ENCODE data around the gene CREB3L2. TPM values are rescaled to one million over a fixed set of nuclear protein-coding genes. Genes with fewer than 3 reads are reported as not detected.
"Not testable (repeated sequence)": the region's sequence is repeated elsewhere in the genome, so short reads cannot be mapped to it uniquely, and the experiment has no call there.

Gene CREB3L2
- polyA plus RNA-seq, 3 donors = 45.9 to 50.9 (median 46.1) TPM

DNA sequence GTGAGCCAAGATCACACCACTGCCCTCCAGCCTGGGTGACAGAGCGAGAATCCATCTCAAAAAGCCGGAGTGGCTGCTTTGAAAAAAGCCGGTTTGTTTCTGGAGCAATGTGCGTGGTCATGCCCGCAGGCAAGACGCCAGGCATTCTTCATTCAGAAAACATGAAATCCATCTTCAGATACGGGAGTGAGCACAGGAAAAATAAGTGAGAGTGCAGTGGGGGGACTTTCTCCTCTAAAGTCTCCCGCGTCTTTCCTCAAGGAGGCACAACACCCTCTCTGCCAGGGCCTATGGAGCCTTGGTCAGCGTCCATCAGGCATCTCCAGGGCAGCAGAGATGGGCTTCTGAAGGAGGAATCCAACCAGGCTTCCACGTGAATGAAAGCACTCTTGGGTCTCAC, 92.8 kb downstream of the CREB3L2 start:
- DNase-seq (ENCODE audit: low read depth in 3 of 3, low spot score in 2 of 3) = no peak

DNA sequence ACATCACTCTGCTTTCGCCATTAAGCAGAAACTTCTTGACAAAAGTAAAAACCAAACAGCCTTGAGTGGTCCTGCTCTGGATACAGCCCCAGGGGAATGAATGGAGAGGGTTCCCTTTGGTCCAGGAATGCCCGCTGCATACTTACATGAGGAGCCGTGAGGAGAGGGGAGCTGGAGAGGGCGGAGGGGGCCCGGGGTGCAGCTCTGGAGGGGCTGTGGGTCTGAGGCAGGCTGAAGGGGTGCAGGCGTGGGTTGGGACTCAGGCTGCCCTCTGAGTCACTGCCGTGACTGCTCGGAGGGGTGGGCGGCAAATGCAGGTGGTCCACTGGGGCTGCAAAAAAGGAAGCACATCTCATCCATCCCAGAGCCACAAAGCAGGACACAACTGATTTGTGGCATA, 93.8 kb downstream of the CREB3L2 start:
- no peak for DNase-seq (ENCODE audit: low read depth in 3 of 3, low spot score in 2 of 3)

DNA sequence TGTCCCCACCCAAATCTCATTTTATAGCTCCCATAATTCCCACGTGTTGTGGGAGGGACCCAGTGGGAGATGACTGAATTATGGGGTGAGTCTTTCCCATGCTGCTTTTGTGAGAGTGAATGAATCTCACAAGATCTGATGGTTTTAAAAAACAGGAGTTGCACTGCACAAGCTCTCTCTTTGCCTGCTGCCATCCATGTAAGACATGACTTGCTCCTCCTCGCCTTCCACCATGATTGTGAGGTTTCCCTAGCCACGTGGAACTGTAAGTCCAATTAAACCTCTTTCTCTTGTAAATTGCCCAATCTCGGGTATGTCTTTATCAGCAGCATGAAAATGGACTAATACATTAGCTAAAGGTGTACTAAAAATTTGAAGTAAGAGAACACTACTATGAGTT, 95.2 kb downstream of the CREB3L2 start:
- DNase-seq (ENCODE audit: low read depth in 3 of 3, low spot score in 2 of 3) = not testable (repeated sequence)

DNA sequence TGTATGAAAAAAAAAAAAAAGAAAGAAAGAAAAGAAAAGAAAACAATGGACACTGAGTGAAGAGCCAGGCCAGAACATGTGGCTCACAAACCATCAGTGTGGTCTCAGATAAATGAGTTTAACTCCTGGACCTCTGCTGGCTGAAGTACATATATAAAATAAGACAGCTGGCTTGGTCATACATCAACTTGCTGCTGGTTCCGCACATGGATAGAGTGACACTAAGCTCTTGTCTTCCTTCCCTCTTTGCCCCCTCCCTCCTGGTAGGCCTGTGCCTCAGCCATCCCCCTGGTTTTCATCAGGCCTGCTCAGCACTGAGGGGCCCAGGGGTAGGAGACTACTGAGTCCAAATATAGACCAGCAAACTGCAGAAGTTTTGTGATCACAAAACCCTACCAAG, 97.1 kb downstream of the CREB3L2 start:
- no peak for DNase-seq (ENCODE audit: low read depth in 3 of 3, low spot score in 2 of 3)

DNA sequence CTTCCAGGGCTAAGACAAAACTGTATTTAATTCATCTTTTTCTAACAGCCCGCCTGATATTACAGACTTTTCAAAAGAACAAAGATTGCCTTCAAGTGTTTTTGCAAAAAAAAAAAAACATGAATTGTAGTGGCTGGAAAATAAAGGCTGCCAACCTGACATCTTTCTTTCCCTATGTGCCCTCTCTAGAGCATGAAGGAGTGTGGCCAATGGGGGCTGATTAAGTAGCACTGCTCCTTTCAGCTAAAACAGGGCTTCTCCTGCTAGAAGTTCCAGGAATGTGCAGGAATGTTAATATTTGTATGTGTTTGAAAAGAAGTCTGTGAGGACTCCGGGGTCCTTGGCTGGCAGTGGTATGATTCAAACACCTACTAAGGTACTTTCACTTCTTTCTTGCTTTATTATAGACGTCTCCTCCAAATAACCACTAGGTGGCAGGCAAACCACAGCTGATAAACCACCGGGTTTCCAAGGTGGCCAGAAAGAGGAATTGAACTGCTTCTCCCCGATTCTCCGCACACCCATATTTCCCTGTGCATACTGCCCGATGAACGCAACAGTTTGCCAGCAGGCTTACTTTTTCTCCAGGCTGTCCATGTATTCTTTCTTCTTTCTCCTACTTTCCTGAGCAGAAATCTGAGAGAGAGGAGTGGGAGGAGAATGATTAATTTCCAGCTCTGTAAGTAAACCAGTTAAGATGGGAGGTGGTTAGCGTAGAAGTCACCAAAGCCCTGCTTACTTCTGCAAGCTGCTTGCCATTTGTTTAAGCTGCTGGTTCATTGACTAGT, 98.3 kb downstream of the CREB3L2 start:
- peak in 1 of 3 donors; percentile 60 for DNase-seq (ENCODE audit: low read depth in 3 of 3, low spot score in 2 of 3)

DNA sequence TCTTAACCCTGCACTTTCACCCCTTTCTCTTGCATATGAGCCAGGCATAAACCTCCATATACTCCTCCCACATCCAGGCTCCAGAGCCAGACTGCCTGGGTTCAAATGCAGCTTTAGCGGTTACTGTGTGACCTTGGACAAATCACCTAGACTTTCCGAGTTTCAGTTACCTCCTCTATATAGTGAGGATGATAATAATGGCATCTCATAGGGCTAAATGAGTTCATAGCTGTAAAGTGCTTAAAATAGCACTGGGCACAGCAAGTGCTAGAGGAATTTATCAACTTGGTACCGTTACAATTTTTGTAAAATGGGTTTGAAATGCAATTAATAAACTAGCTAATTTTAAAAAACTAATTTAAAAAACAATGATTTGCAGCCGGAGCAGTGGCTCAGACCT, 101.7 kb downstream of the CREB3L2 start:
- no peak for DNase-seq (ENCODE audit: low read depth in 3 of 3, low spot score in 2 of 3)

DNA sequence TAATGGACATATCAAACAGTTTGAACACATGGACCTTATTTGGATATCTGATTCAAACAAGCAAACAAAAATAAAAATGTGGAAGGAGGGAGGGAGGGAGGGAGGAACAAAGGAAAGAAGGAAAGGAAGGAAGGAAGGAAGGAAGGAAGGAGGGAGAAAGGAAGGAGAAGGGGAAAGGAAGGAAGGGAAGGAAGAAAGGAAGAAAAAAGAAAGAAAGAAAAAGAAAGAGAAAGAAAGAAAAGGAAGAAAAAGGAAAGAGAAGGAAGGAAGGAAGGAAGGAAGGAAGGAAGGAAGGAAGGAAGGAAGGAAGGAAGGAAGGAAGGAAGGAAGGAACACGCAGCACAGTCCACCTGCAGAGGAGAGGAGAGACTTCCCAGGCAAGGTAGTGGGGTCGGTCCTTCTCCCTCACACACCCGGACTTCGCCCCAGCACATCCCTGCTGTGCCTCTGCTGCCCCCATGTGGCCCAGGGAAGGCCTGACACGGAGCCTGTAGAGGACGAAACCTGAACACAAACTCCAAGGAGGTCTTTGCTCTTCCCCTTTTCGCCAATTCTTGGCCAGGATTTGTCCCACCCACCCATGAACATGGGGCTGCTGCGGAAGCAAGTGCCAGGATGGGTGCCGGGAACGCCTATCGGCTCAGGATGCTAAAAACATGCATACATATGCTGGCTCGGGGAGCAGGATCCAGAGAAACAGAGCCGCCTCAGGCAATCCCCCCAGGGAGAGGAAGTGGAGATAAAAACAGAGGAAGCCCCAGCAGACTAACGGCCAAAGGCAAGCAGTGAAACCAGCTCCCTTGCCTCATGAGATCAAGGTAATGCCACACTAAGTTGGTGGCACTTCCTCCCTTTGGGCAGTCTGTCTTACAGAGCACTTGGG, 102.8 kb downstream of the CREB3L2 start:
- DNase-seq (ENCODE audit: low read depth in 3 of 3, low spot score in 2 of 3) = peak in 1 of 3 donors; percentile 67

DNA sequence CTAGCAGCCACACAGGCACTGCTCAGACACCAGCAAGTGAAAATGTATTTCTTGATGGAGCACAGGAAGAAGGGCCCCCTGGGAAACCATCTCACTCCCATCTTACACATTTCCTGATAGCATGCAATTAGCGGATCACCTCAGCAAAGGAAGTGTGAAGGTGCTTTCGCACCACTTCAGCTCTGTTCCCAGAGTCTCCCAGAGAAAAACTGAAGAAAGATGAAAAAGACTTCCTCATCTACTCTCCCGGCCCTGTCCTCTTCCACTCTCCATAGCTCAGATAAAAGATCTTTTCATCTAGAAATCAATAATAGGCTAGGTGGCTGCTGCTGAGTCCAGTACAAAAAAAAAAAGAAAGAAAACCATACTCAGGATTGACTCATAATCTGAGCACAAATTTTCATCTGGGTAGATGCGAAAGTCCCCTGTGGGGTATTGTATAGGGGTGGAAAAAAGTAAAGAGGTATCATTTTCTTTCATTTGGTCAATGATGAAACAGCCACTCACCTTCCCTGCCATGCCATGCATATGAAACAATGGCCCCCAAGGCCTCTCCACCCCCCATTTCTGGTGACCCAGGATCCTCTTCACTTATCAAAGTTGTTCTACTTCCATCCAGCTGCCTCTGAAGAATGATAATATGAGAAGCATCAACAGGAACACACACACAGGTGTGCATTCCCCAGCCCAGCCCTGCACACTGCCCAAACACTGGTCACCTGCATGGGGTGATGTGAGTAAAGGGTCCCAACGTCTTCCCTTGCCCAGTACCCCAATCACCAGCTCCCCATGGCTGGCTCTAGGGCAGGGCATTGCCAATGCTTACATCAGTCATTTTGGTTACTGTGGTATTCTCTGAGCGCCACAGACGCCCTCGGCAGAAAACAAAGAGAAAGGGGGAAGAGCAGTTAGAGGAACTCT, 106.3 kb downstream of the CREB3L2 start:
- no peak for DNase-seq (ENCODE audit: low read depth in 3 of 3, low spot score in 2 of 3)

DNA sequence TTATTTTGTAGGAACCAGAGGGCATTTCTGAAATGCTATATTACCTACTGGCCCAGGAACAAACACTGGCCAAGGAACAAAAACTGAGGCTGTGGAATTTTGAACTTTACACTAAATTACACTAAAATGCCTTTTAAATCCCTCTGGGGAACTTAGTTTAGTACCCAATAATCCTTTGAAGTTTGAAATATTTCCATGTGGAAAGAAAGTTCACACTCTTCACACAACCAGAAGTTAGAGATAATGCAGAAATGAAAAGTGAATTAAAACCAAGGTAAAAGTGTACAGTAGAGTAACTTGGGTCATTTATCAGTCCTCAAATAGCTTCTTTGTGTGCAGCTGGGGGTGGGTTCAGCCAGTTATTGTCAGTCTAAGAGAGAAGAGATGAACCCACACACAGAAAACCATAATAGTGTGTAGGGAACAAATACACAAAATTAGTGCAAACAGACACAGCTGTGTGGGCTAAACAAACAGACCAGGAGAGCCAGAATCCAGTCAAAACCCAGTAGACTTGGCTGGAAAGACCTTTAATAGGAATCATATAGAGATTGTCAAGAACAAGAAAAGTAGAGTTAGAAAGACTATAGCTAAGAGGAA, 108.6 kb downstream of the CREB3L2 start:
- DNase-seq (ENCODE audit: low read depth in 3 of 3, low spot score in 2 of 3) = no peak

DNA sequence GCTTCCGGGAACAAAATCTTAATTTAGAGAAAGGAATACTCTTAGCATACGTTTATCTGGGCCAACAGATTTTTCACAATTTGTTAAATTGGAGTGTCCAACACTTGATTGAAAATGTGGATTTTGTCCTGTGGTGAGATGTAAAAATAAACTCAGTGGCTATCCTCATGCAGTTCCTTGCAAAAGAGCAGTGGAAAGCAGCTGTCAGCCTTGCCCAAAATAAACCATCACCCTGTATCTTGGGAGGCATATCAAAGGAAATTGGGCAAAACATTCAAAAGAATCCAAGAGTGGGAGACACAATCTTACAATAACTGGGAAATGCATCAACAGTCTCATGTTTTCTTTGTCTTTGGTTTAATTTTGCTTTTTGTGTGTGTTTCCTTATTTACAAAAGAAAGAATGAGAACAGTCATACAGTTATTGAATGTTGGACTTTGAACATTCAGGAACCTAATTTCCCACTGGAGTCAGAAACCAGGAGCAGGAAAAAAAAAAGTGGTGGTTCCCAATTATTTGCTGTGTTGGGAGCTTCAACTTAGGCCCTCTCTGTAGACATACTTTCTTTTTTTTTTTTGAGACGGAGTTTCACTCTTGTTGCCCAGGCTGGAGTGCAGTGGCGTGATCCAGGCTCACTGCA, 110.8 kb downstream of the CREB3L2 start:
- DNase-seq (ENCODE audit: low read depth in 3 of 3, low spot score in 2 of 3) = no peak

DNA sequence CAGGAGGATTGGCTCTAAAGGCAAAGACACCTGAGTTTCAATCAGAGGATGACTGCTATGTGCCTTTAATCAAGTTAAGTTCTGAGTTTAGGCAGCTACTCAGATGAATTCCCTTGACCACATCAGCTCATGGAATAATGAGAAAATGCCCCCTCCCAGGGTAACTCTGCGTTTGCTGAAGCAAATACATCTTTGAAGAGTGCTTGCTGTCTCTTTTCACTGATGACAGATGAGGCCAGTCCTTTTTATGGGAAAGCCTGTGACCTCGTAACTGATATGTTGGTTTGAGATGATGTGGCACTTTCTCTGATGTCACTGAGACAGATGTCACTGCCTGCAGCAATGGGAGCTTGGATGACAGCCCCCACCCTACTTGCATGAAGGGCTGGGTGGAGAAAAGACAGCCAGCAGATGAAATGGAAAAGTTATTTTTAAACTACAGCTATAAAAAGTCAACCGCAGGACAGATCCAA, 111.4 kb downstream of the CREB3L2 start:
- DNase-seq (ENCODE audit: low read depth in 3 of 3, low spot score in 2 of 3) = no peak

DNA sequence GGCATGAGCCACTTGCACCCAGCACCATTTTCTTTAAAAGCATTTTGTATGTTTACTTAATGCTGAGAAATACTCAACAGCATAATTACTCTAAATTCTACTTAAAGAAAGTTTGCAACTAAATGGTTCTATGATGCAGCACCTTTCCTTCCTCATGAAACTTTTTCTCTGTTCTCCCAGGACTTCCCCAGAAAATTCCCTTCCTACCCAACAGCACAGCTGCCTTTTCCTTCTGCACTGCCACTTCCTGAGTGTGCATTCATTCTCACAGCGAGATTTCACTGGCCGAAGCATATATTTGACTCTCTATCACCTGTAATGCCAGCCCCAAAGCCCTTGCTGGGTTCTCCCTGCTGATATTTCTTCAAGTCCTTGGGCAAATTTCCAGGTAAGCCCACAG, 113.6 kb downstream of the CREB3L2 start:
- no peak for DNase-seq (ENCODE audit: low read depth in 3 of 3, low spot score in 2 of 3)

DNA sequence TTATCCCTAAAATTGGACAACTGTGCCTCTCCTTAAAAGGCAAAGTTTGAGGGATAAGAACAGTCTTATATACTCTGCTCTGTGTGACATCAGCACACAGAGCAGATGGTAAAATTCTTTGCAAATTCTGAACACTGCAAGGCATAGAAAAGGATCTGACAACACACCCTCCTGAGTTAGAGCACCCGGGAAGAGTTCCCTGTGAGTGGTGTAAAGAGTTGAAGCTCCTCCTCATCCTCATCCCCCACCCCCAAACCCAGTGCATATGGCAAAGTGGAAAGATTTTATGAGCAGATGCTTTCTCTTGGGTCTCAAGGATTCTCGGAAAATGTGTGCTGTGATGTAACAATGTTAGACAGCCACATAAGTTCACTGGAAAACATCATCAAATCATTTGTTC, 115.1 kb downstream of the CREB3L2 start:
- no peak for DNase-seq (ENCODE audit: low read depth in 3 of 3, low spot score in 2 of 3)

DNA sequence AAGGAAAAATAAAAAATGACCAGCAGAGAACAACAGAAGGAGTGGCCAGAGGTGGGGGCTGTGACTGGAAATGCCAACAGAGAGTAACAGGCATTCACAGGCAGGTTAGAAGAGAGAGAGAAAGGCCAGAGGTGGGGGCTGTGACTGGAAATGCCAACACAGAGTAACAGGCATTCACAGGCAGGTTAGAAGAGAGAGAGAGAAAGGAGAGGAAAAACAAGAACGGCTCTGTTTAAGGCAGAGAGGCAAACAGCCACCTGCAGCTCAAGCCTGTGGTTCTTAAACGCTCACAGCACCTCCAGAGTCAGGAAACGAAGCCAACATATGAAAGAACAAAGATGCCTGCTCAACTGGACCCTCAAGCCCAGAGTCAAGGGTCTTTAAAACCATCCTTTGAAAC, 115.6 kb downstream of the CREB3L2 start:
- DNase-seq (ENCODE audit: low read depth in 3 of 3, low spot score in 2 of 3) = no peak

DNA sequence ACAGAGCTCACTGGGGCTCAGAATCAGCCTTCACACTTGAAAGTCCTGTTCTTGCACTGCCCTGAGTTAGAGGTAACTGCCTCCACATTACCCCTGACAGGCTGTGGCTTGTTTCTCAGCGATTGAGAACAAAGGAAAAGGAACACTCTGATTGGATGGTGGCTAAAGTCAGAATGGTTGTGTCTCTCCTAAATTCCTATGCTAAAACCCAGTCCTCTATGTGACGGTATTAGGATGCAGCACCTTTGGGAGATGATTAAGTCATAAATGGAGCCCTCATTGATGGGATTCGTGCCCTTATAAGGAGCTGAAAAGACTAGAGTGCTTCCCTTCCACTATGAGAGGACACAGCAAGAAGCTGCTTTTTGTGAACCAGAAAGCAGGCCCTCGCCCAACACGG, 116.2 kb downstream of the CREB3L2 start:
- no peak for DNase-seq (ENCODE audit: low read depth in 3 of 3, low spot score in 2 of 3)

DNA sequence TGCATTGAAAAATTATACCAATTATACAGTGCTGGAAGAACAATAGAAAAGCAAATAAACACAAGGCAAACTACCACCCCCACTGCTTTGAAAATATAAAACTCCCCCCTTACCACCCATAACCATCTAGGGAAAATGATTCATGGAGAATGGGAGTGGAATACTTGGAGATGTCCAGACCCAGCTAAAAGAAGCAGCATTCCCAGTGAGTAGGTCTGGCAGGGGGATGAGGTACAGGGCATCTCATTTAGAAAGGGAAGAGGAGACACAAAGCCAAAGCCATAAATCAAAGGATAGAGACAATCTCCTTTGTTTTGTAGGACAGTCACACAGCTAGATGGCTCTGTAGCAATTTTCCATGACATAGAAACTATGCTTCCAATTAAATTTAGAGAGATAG, 119.1 kb downstream of the CREB3L2 start:
- no peak for DNase-seq (ENCODE audit: low read depth in 3 of 3, low spot score in 2 of 3)

DNA sequence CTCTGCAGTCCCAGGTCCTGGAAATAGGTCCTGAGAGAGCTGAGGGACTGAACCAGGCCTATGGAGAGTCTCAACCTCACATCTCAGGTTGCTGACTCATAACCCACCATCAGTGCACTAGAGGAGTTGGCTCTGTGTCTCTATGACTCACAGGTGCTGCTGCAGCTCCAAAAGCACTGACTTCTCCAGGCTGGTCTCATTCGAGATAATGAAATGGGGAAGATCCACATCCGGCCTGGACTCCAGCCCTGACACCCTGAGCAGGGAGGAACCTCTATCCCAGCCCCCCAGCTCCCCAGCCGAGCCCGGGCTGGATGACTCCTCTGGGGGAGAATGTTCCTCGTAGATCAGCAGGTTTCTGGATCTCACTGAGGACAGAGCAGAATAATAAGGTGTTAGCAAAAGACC, 119.6 kb downstream of the CREB3L2 start:
- no peak for DNase-seq (ENCODE audit: low read depth in 3 of 3, low spot score in 2 of 3)

DNA sequence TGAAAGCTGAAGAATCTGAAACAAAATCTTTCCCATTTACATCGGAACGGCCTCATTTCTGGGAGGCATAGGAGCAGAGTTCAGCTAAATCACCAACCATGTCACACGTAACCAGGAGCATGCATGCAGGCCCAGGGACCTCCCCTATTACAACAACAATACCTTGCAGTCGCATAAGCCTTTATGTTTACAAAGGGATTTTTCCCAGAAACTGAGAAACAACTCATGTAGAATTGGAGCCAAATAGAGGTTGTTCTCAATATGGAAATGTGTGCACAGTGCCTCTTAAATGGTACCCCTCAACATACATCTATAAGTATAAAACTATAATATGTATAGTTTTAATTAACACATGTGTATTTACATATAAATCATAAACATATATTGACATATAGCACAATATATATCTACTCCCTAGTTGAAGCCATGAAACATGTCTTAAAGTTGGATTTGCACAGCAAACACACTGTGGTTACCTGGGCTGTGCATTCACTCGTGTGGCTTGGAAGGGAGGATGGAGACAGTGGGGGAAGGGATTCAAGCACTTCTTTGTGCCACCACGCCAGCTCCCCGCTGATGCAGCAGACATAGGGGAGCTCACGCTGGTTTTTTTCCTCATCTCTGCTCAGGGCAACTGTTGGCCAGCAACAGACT, 120.2 kb downstream of the CREB3L2 start:
- no peak for DNase-seq (ENCODE audit: low read depth in 3 of 3, low spot score in 2 of 3)

DNA sequence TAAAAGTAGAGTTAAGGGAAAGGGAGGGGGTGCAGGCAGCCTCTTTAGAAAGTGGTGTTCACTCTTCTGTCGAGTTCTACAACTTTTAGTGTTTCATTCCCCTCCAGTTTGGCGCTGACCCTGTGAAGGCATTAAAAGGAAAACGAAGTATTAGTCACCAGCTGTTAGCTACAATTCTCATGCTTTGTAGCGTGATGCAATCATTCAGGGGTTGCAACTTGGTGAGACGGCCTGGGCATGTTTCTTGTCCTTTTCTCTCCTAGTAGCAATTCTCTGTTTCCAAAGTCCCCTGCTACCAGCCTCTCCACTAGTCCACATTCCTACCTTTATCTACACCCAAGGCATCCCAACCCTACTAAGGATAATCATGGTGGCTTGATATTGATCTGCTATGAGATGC, 121.5 kb downstream of the CREB3L2 start:
- no peak for DNase-seq (ENCODE audit: low read depth in 3 of 3, low spot score in 2 of 3)

All from right renal cortex interstitium (tissue), 3 donors.